ENCODE results near the gene UBR7.
A peak's percentile ranks its signal among the peaks of the same experiment; 100 is the strongest.

Gene UBR7

DNA sequence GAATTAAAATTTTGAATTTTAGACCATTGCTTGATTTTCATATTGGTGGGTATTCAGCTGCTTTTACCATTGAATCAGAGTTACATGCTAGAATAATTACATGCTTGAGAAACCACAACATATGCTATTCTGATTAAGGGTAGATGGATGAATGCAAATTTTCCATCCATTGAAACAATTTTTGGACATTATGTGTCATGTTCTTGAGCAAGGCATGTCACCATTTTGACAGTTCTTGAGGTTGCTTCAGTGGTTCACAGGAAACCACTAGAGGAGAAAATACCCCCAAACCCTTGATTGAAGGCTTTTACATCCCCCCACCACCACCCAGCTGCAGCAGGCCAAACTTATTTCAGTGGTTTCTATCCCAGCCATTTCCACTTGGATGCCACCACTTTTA is 13.5 kb downstream of the UBR7 start:
- no peak overlapping the region for H3K4me3 ChIP-seq (ENCODE audit: low read depth, low read length)
- no peaks in the 10 kb centered on the region for H3K27me3 ChIP-seq (ENCODE audit: control insufficient read depth, insufficient read depth, low read length)
- H3K9ac ChIP-seq = no peak overlapping the region
- no peaks in the 10 kb centered on the region for H3K4me1 ChIP-seq
- no peak overlapping the region for H3K4me2 ChIP-seq (ENCODE audit: low read length)
- no peak overlapping the region for H2AFZ ChIP-seq
- H3K79me2 ChIP-seq = no peaks in the 10 kb centered on the region
- no peaks in the 10 kb centered on the region for H3K36me3 ChIP-seq (ENCODE audit: control insufficient read depth, insufficient read depth, low read length)
- H3K9me3 ChIP-seq (ENCODE audit: control insufficient read depth, low read length) = no peaks in the 10 kb centered on the region
- no peak overlapping the region for H3K27ac ChIP-seq
- TF ChIP-seq, protein P1, sequence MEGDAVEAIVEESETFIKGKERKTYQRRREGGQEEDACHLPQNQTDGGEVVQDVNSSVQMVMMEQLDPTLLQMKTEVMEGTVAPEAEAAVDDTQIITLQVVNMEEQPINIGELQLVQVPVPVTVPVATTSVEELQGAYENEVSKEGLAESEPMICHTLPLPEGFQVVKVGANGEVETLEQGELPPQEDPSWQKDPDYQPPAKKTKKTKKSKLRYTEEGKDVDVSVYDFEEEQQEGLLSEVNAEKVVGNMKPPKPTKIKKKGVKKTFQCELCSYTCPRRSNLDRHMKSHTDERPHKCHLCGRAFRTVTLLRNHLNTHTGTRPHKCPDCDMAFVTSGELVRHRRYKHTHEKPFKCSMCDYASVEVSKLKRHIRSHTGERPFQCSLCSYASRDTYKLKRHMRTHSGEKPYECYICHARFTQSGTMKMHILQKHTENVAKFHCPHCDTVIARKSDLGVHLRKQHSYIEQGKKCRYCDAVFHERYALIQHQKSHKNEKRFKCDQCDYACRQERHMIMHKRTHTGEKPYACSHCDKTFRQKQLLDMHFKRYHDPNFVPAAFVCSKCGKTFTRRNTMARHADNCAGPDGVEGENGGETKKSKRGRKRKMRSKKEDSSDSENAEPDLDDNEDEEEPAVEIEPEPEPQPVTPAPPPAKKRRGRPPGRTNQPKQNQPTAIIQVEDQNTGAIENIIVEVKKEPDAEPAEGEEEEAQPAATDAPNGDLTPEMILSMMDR (IDR thresholded peaks at IDR 0.05) = no peak

DNA sequence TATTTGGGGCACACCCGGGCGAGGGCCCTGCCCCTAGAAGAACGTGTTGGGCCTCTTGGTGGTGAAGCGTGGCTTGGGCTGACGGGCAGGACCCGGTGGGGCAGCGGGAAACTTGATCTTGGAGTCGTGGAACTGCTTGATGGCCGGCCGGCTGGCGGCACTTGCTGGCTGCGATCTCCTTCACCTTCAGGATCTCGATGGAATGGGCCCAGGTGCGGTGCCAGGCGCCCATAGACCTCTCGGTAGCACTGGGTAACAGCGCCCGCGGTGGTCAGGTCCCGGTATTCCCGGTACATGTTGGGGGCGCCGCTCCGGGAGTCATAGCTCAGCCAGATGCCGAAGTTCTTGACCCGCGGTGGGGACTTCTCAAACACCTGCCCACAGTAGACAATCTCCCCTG is 16.5 kb downstream of the UBR7 start:
- Histone ChIP-seq H2AFZ (no peak overlapping the region), H3K79me2 (no peaks in the 10 kb centered on the region), H3K4me3 (ENCODE audit: low read depth, low read length) (no peak overlapping the region), H3K36me3 (ENCODE audit: control insufficient read depth, insufficient read depth, low read length) (no peaks in the 10 kb centered on the region), H3K9ac (no peak overlapping the region), H3K4me2 (ENCODE audit: low read length) (no peak overlapping the region), H3K4me1 (no peaks in the 10 kb centered on the region), H3K9me3 (ENCODE audit: control insufficient read depth, low read length) (no peaks in the 10 kb centered on the region), H3K27me3 (ENCODE audit: control insufficient read depth, insufficient read depth, low read length) (no peaks in the 10 kb centered on the region), H3K27ac (no peak overlapping the region)
- TF ChIP-seq, protein P1 (IDR thresholded peaks at IDR 0.05) = no peak

DNA sequence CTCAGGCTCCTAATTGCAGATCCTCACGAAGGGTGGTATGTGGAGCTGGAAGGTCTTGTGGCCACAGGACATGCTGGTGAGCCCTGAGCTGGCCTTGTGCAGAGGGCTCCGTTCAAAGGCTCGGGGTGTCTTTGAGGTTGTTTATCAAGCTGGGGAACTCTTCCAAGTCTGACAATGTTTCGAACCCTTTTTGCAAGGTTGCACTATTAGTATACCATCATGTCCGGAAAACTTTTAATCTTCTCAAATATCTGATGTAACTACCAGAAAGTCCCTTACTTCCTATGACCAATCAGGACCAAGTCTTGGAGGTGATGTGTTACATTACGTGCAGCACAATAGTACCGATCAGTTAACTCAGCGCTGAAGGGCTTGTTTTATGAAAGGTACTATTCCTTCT is 21.5 kb downstream of the UBR7 start:
- TF ChIP-seq, protein P1 (IDR thresholded peaks at IDR 0.05) = no peak
- H3K36me3 ChIP-seq (ENCODE audit: control insufficient read depth, insufficient read depth, low read length) = no peaks in the 10 kb centered on the region

DNA sequence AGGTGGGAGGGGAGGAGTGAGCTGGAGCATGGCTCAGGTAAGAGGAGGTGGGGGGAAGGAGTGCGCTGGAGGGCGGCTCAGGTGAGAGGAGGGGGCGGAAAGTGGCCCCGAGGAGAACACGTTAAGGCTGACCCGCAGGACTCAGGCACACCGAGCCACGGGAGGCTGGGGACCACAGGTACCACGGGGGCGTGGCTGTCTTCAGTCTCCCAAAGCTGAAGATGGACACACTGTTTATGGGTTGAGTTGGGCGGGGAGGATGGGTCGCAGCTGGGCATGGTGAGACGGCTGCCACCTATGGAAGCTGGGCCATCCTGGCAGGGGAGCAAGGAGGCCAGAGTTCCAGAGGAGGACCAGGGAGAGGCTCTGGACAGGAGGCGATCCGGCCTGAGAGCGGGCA is 23.5 kb downstream of the UBR7 start:
- Histone ChIP-seq H3K9ac (no peak overlapping the region), H3K79me2 (no peaks in the 10 kb centered on the region), H3K4me3 (ENCODE audit: low read depth, low read length) (no peak overlapping the region), H2AFZ (no peak overlapping the region), H3K27ac (no peak overlapping the region), H3K9me3 (ENCODE audit: control insufficient read depth, low read length) (no peaks in the 10 kb centered on the region), H3K36me3 (ENCODE audit: control insufficient read depth, insufficient read depth, low read length) (no peaks in the 10 kb centered on the region), H3K27me3 (ENCODE audit: control insufficient read depth, insufficient read depth, low read length) (no peaks in the 10 kb centered on the region), H3K4me1 (peaks cover 12% of the 10 kb centered on the region), H3K4me2 (ENCODE audit: low read length) (no peak overlapping the region)
- TF ChIP-seq, protein P1 (IDR thresholded peaks at IDR 0.05) = no peak

More for the DNA sequence above, 21.5 kb downstream of the UBR7 start:
- Histone ChIP-seq H3K9ac (no peak overlapping the region), H2AFZ (no peak overlapping the region), H3K27me3 (ENCODE audit: control insufficient read depth, insufficient read depth, low read length) (no peaks in the 10 kb centered on the region), H3K4me3 (ENCODE audit: low read depth, low read length) (no peak overlapping the region), H3K4me2 (ENCODE audit: low read length) (no peak overlapping the region), H3K4me1 (no peaks in the 10 kb centered on the region), H3K27ac (no peak overlapping the region), H3K9me3 (ENCODE audit: control insufficient read depth, low read length) (no peaks in the 10 kb centered on the region), H3K79me2 (no peaks in the 10 kb centered on the region)

DNA sequence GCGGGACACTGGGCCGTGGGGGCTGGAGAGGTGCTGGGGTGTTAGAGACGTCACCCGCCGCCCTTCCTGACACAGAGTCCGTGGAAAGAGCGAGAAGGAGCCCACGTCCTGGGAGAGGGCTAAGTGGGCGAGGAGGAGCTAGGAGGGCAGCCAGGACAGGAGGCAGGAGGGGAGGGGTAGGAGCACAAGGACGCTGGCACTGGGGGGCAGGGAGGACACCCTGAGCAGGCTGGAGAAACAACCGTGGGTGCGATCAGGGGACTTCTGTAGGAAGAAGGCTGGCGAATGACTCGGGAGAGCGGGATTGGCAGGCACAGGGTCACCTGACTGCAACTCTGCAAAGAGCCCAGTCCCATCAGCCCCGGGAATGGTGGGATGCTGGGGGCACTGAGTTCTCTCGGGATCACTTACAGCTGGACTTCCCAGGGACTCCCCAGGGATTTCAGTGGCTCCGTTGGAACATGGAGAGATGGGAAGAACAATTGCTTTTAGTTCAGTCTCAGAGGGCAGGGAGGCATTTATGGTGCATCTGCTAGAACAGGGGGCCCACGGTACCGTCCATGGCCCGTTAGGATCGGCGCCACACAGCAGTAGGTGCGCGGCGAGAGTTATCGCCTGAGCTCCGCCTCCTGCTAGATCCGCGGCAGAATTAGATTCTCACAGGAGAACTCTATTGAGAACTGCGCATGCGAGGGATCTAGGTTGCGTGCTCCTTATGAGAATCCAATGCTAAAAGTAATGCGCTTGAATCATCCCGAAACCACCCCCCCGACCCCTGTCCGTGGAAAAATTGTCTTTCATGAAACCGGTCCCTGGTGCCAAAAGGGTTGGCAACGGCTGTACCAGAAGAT is 24.3 kb downstream of the UBR7 start:
- no peak overlapping the region for H3K9ac ChIP-seq
- H3K36me3 ChIP-seq (ENCODE audit: control insufficient read depth, insufficient read depth, low read length) = no peaks in the 10 kb centered on the region
- H3K9me3 ChIP-seq (ENCODE audit: control insufficient read depth, low read length) = no peaks in the 10 kb centered on the region
- TF ChIP-seq, protein P1 (IDR thresholded peaks at IDR 0.05) = no peak
- peaks cover 12% of the 10 kb centered on the region for H3K4me1 ChIP-seq
- H3K4me2 ChIP-seq (ENCODE audit: low read length) = peak overlapping the region; percentile 67
- no peaks in the 10 kb centered on the region for H3K27me3 ChIP-seq (ENCODE audit: control insufficient read depth, insufficient read depth, low read length)
- H3K4me3 ChIP-seq (ENCODE audit: low read depth, low read length) = peak overlapping the region; percentile 16
- H3K79me2 ChIP-seq = no peaks in the 10 kb centered on the region
- H3K27ac ChIP-seq = no peak overlapping the region
- H2AFZ ChIP-seq = peak overlapping the region; percentile 84
